DND-41 (cell line): Measurements from ENCODE around the gene CYP21A2.
"Not testable (repeated sequence)": the region's sequence is repeated elsewhere in the genome, so short reads cannot be mapped to it uniquely, and the experiment has no call there.

Source experiments
- EZH2 ChIP-seq: IDR thresholded peaks from 3 replicates; pipeline ENCODE4 v1.6.1; 2012; ENCODE audit warnings: borderline replicate concordance, low read depth, mild to moderate bottlenecking, moderate library complexity, low read length, inconsistent platforms; ENCODE audit not compliant: severe bottlenecking
- TF ChIP-seq, protein P1 (sequence below): IDR thresholded peaks from 2 replicates; pipeline ENCODE4 v1.5.1; 2012; ENCODE audit warnings: borderline replicate concordance, low read length, moderate library complexity, mild to moderate bottlenecking; ENCODE audit not compliant: poor library complexity, severe bottlenecking; ENCODE audit errors: extremely low read depth

DNA sequence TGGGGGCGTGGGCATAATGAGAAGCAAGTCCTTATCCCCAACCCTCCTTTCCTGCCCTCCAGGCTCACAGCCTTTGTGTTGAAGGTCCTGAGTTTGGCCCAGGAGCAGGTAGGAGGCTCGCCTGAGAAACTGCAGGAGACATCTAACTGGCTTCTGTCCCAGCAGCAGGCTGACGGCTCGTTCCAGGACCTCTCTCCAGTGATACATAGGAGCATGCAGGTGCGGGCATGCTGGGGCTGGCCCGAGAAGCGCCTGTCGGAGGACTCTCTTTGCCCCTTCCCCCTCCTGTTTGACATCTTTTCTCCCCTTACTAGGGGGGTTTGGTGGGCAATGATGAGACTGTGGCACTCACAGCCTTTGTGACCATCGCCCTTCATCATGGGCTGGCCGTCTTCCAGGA lies 9.6 kb upstream of the CYP21A2 start:
- TF ChIP-seq EZH2: not testable (repeated sequence)
- TF ChIP-seq, protein P1, sequence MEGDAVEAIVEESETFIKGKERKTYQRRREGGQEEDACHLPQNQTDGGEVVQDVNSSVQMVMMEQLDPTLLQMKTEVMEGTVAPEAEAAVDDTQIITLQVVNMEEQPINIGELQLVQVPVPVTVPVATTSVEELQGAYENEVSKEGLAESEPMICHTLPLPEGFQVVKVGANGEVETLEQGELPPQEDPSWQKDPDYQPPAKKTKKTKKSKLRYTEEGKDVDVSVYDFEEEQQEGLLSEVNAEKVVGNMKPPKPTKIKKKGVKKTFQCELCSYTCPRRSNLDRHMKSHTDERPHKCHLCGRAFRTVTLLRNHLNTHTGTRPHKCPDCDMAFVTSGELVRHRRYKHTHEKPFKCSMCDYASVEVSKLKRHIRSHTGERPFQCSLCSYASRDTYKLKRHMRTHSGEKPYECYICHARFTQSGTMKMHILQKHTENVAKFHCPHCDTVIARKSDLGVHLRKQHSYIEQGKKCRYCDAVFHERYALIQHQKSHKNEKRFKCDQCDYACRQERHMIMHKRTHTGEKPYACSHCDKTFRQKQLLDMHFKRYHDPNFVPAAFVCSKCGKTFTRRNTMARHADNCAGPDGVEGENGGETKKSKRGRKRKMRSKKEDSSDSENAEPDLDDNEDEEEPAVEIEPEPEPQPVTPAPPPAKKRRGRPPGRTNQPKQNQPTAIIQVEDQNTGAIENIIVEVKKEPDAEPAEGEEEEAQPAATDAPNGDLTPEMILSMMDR: not testable (repeated sequence)
